H9 (cell line): ENCODE results near the gene XKRX. TPM values are rescaled to one million over a fixed set of nuclear protein-coding genes. Genes with fewer than 3 reads are reported as not detected.

ENCODE experiments used
- DNase-seq: peaks from one replicate; pipeline ENCODE4 v3.0.0-alpha.2; 2017
- H2AFZ ChIP-seq: one replicate; pipeline ENCODE4 v1.6.1; 2013; ENCODE audit warnings: mild to moderate bottlenecking, low read length, control low read depth, moderate library complexity
- H2AK5ac ChIP-seq: 2 replicates; pipeline ENCODE4 v1.6.1; 2013; ENCODE audit warnings: low read length, control low read depth, mixed read lengths; ENCODE audit not compliant: insufficient read length
- H2BK120ac ChIP-seq: one replicate; pipeline ENCODE4 v1.6.1; 2013; ENCODE audit warnings: low read depth, mild to moderate bottlenecking, low read length, control low read depth, inconsistent platforms; ENCODE audit not compliant: poor library complexity, severe bottlenecking
- H2BK12ac ChIP-seq: 2 replicates; pipeline ENCODE4 v1.6.1; 2013; ENCODE audit warnings: low read length, control low read depth, mixed read lengths, low read depth; ENCODE audit not compliant: insufficient read length
- H2BK15ac ChIP-seq: 2 replicates; pipeline ENCODE4 v1.6.1; 2013; ENCODE audit warnings: low read depth, low read length, control low read depth
- H2BK20ac ChIP-seq: one replicate; pipeline ENCODE4 v1.6.1; 2013; ENCODE audit warnings: low read depth, mild to moderate bottlenecking, low read length, control low read depth, inconsistent platforms; ENCODE audit not compliant: poor library complexity, severe bottlenecking
- H2BK5ac ChIP-seq: 2 replicates; pipeline ENCODE4 v1.6.1; 2013; ENCODE audit warnings: low read length, control low read depth, mixed read lengths; ENCODE audit not compliant: insufficient read length
- H3K14ac ChIP-seq: 2 replicates; pipeline ENCODE4 v1.6.1; 2013; ENCODE audit warnings: low read length, control low read depth; ENCODE audit not compliant: insufficient read depth
- H3K18ac ChIP-seq: 2 replicates; pipeline ENCODE4 v1.6.1; 2013; ENCODE audit warnings: low read depth, mild to moderate bottlenecking, mixed read lengths, low read length, control low read depth; ENCODE audit not compliant: insufficient read length
- H3K23ac ChIP-seq: 2 replicates; pipeline ENCODE4 v1.6.1; 2013; ENCODE audit warnings: low read length, control low read depth, mixed read lengths, low read depth; ENCODE audit not compliant: insufficient read length
- H3K23me2 ChIP-seq: 2 replicates; pipeline ENCODE4 v1.6.1; 2013; ENCODE audit warnings: low read depth, mild to moderate bottlenecking, mixed read lengths, low read length, control low read depth; ENCODE audit not compliant: insufficient read length, poor library complexity, severe bottlenecking
- H3K27ac ChIP-seq: 2 replicates; pipeline ENCODE4 v1.5.1; 2013; ENCODE audit warnings: low read length, control low read depth, mixed read lengths, low read depth; ENCODE audit not compliant: insufficient read length
- H3K27me3 ChIP-seq: 2 replicates; pipeline ENCODE4 v1.6.1; 2013; ENCODE audit warnings: low read length, control low read depth, inconsistent platforms; ENCODE audit not compliant: insufficient read depth
- H3K4ac ChIP-seq: 2 replicates; pipeline ENCODE4 v1.6.1; 2013; ENCODE audit warnings: low read depth, mild to moderate bottlenecking, control low read depth, inconsistent platforms, low read length, moderate library complexity
- H3K4me1 ChIP-seq: 2 replicates; pipeline ENCODE4 v1.6.1; 2013; ENCODE audit warnings: low read length, control low read depth, inconsistent platforms; ENCODE audit not compliant: insufficient read depth
- H3K4me2 ChIP-seq: 2 replicates; pipeline ENCODE4 v1.6.1; 2013; ENCODE audit warnings: low read length, control low read depth, mixed read lengths; ENCODE audit not compliant: insufficient read length, insufficient read depth
- H3K56ac ChIP-seq: 2 replicates; pipeline ENCODE4 v1.6.1; 2013; ENCODE audit warnings: low read depth, mild to moderate bottlenecking, mixed read lengths, low read length, control low read depth; ENCODE audit not compliant: insufficient read length
- H3K79me1 ChIP-seq: 2 replicates; pipeline ENCODE4 v1.6.1; 2013; ENCODE audit warnings: low read depth, mild to moderate bottlenecking, moderate library complexity, low read length, control low read depth, inconsistent platforms; ENCODE audit not compliant: insufficient read depth, poor library complexity, severe bottlenecking
- H3K79me2 ChIP-seq: 2 replicates; pipeline ENCODE4 v1.6.1; 2013; ENCODE audit warnings: low read length, control low read depth, inconsistent platforms; ENCODE audit not compliant: insufficient read depth
- H3K9ac ChIP-seq: 2 replicates; pipeline ENCODE4 v1.6.1; 2013; ENCODE audit warnings: low read length, control low read depth, mixed read lengths; ENCODE audit not compliant: insufficient read length; ENCODE audit errors: extremely low read depth
- H3K9me3 ChIP-seq: one replicate; pipeline ENCODE4 v1.6.1; 2013; ENCODE audit warnings: low read depth, low read length, inconsistent platforms; ENCODE audit not compliant: control insufficient read depth
- H3T11ph ChIP-seq: one replicate; pipeline ENCODE4 v1.6.1; 2013; ENCODE audit warnings: mild to moderate bottlenecking, low read length, control low read depth, inconsistent platforms
- H4K20me1 ChIP-seq: one replicate; pipeline ENCODE4 v1.6.1; 2013; ENCODE audit not compliant: control insufficient read depth, insufficient read length, insufficient read depth
- H4K5ac ChIP-seq: 2 replicates; pipeline ENCODE4 v1.6.1; 2013; ENCODE audit warnings: low read depth, mild to moderate bottlenecking, mixed read lengths, low read length, control low read depth; ENCODE audit not compliant: insufficient read length
- H4K8ac ChIP-seq: replicated peaks from 2 replicates; pipeline ENCODE4 v1.6.1; 2013; ENCODE audit warnings: low read length, control low read depth, mixed read lengths, low read depth; ENCODE audit not compliant: insufficient read length
- H4K91ac ChIP-seq: 2 replicates; pipeline ENCODE4 v1.6.1; 2013; ENCODE audit warnings: low read depth, mild to moderate bottlenecking, moderate library complexity, mixed read lengths, low read length, control low read depth; ENCODE audit not compliant: insufficient read length
- H3K27ac Mint-ChIP-seq, 3 experiments: 2 replicates in 2 of 3; 3 replicates in 1 of 3; pipeline ENCODE4 v1.8.0; 2020 to 2021; ENCODE audit warnings: mixed read lengths in 3 of 3, mild to moderate bottlenecking in 1 of 3, moderate library complexity in 1 of 3
- H3K27me3 Mint-ChIP-seq: 2 replicates; pipeline ENCODE4 v1.8.0; 2021; ENCODE audit warnings: low read depth, mild to moderate bottlenecking, moderate library complexity, mixed read lengths
- H3K36me3 Mint-ChIP-seq, 3 experiments: 2 replicates in 2 of 3; 3 replicates in 1 of 3; pipeline ENCODE4 v1.8.0; 2020 to 2021; ENCODE audit warnings: low read depth in 3 of 3, mixed read lengths in 3 of 3; ENCODE audit not compliant: insufficient read depth in 1 of 3
- H3K4me1 Mint-ChIP-seq, 2 experiments: 2 replicates each; pipeline ENCODE4 v1.8.0; 2020; ENCODE audit warnings: mixed read lengths in 2 of 2
- H3K4me3 Mint-ChIP-seq, 2 experiments: 2 replicates in 1 of 2; 3 replicates in 1 of 2; pipeline ENCODE4 v1.8.0; 2020 to 2021; ENCODE audit warnings: mild to moderate bottlenecking in 2 of 2, mixed read lengths in 2 of 2, moderate library complexity in 1 of 2
- H3K9me3 Mint-ChIP-seq, 2 experiments: 2 replicates in 1 of 2; 3 replicates in 1 of 2; pipeline ENCODE4 v1.8.0; 2020; ENCODE audit warnings: mild to moderate bottlenecking in 2 of 2, mixed read lengths in 2 of 2, moderate library complexity in 1 of 2
- CTCF ChIP-seq: fragments of 200-600 bp; sonication (generic); conservative IDR thresholded peaks from 3 replicates; pipeline ENCODE4 v1.8.0; 2021; ENCODE audit warnings: antibody characterized with exemption, mild to moderate bottlenecking
- WGBS: extraction: QIAGEN DNeasy Blood & Tissue Kit; methylation state at CpG from one replicate; pipeline ENCODE4 v1.1.7; 2013; ENCODE audit warnings: missing lambda C conversion rate, low lambda C conversion rate, mixed read lengths; ENCODE audit not compliant: insufficient read length; ENCODE audit errors: extremely low coverage; 5-methylcytosine and 5-hydroxymethylcytosine counted together
- long read RNA-seq: library from polyadenylated mRNA; unstranded; transcript quantifications from one replicate; pipeline ENCODE4 v2.0.0, GENCODE V29; 2020
- total RNA-seq: library from RNA; stranded (reverse); gene quantifications from 2 replicates; pipeline ENCODE4 v1.2.1, GENCODE V29; 2021

The XKRX gene
- total RNA-seq, result 0.44 and 0.77 TPM in 2 replicates
- long read RNA-seq, result 0 reads

- H3K9ac ChIP-seq, result no peak within 1 kb of the TSS
- H2AK5ac ChIP-seq, result no peak within 1 kb of the TSS
- no peak within 1 kb of the TSS for H2BK120ac ChIP-seq
- no peaks in the 10 kb centered on the region for H3K79me1 ChIP-seq
- Mint-ChIP-seq H3K27me3 (peaks cover 33% of the 10 kb centered on the region), H3K27ac (peak within 1 kb of the TSS in 2 of 3 experiments; percentile 70 to 82; a peak in 3 of 7 replicates), H3K4me3 (peak within 1 kb of the TSS; percentile 84 to 88), H3K9me3 (peaks cover 68 to 70% of the 10 kb centered on the region in 2 experiments), H3K4me1 (peaks cover 6 to 7% of the 10 kb centered on the region in 2 experiments; a peak in 2 of 4 replicates), H3K36me3 (peaks cover 5 to 7% (median 6%) of the 10 kb centered on the region in 3 experiments; a peak in 4 of 7 replicates)
- H3K27me3 ChIP-seq, result peaks cover 4% of the 10 kb centered on the region; the same call in 1 of the 2 replicates
- H3K14ac ChIP-seq, result no peak within 1 kb of the TSS
- H4K5ac ChIP-seq, result no peak within 1 kb of the TSS
- H2BK12ac ChIP-seq, result no peak within 1 kb of the TSS
- H3T11ph ChIP-seq, result no peak within 1 kb of the TSS
- peaks cover 4% of the 10 kb centered on the region for H3K23me2 ChIP-seq
- H4K20me1 ChIP-seq, result no peaks in the 10 kb centered on the region
- peak; percentile 85 for DNase-seq
- H3K4me1 ChIP-seq, result no peaks in the 10 kb centered on the region
- H2BK5ac ChIP-seq, result no peak within 1 kb of the TSS
- H4K91ac ChIP-seq, result no peak within 1 kb of the TSS
- no peak within 1 kb of the TSS for H2BK15ac ChIP-seq
- H3K4me2 ChIP-seq, result peak within 1 kb of the TSS; percentile 48
- H3K56ac ChIP-seq, result no peak within 1 kb of the TSS
- no peak within 1 kb of the TSS for H3K23ac ChIP-seq
- H3K18ac ChIP-seq, result no peak within 1 kb of the TSS
- peaks cover 32% of the 10 kb centered on the region for H3K9me3 ChIP-seq
- H2BK20ac ChIP-seq, result no peak within 1 kb of the TSS
- no CpG with 5 or more reads among the region's 51 CpGs for WGBS
- H4K8ac ChIP-seq, result no peak within 1 kb of the TSS
- H3K27ac ChIP-seq, result no peak within 1 kb of the TSS
- no peak within 1 kb of the TSS for H3K4ac ChIP-seq
- peak within 1 kb of the TSS; percentile 78 for H2AFZ ChIP-seq
- TF ChIP-seq CTCF, result no peak
- no peaks in the 10 kb centered on the region for H3K79me2 ChIP-seq
These were observed at the start of gene XKRX for GRCh38 chrX:100928660-100929613. TSS of gene XKRX (minus strand) at chrX:100928917. CDS start at chrX:100928304, 613 bp downstream.
